HepG2 (cell line): ENCODE measurements around the gene MBLAC1. TPM values are rescaled to one million over a fixed set of nuclear protein-coding genes. Genes with fewer than 3 reads are reported as not detected.
A peak's percentile ranks its signal among the peaks of the same experiment; 100 is the strongest.

Experiments
- ATAC-seq: fragments of 200-7000 bp; cut with Tn5 transposase; 3 replicates; pipeline ENCODE4 v1.9.1; 2020; ENCODE audit warnings: mild to moderate bottlenecking, moderate library complexity
- BruUV-seq: library from RNA; stranded (reverse); fragments of 400-500 nt; replicated peaks from 2 replicates; lab custom pipeline; 2021; lab: Mats Ljungman, UMichigan
- CTCF ChIA-PET: fragments of 300-600 bp; formaldehyde crosslinking; extraction: SDS; loops from one replicate; lab custom pipeline; 2021; ENCODE audit warnings: low total read pairs, inconsistent platforms, low intra/inter-chr PET ratio; lab: Yijun Ruan, JAX
- POLR2A ChIA-PET: fragments of 350-600 bp; sonication (Branson Sonifier 250); formaldehyde crosslinking; loops from one replicate; lab custom pipeline; 2020; ENCODE audit warnings: antibody characterized with exemption, inconsistent platforms; lab: Yijun Ruan, JAX
- DNase-seq: peaks from one replicate; pipeline ENCODE4 v3.0.0-alpha.2; 2015; ENCODE audit warnings: low spot score
- FAIRE-seq: peaks from 3 replicates; lab custom pipeline; 2011; peaks lifted over from hg19 to GRCh38; lab: Jason Lieb, UNC
- H2AFZ ChIP-seq: one replicate; pipeline ENCODE4 v1.6.1; 2011; ENCODE audit warnings: low read length, inconsistent platforms
- H3K27ac ChIP-seq: fragments of 300-600 bp; 3 replicates; pipeline ENCODE4 v1.8.0; 2011; ENCODE audit warnings: mixed run types, mild to moderate bottlenecking, mixed read lengths, low read length, inconsistent platforms; ENCODE audit not compliant: insufficient read depth; ENCODE audit errors: extremely low read length
- H3K27me3 ChIP-seq, 2 experiments: fragments of 200-600 bp in 1 of 2; 2 replicates in 1 of 2; 3 replicates in 1 of 2; pipeline versions ENCODE4 v1.6.0 to v1.8.0; 2011; ENCODE audit warnings: low read length in 2 of 2, mild to moderate bottlenecking in 2 of 2, moderate library complexity in 2 of 2, inconsistent platforms in 1 of 2; ENCODE audit not compliant: insufficient read depth in 2 of 2, control insufficient read depth in 1 of 2
- H3K36me3 ChIP-seq, 2 experiments: fragments of 200-600 bp in 1 of 2; replicated peaks in 1 of 2; 2 replicates in 1 of 2; 3 replicates in 1 of 2; pipeline versions ENCODE4 v1.5.1 to v1.8.0; 2011; ENCODE audit warnings: low read length in 2 of 2, inconsistent platforms in 1 of 2; ENCODE audit not compliant: insufficient read depth in 2 of 2, control insufficient read depth in 1 of 2
- H3K4me1 ChIP-seq: 2 replicates; pipeline ENCODE4 v1.5.1; 2012; ENCODE audit warnings: low read length, inconsistent platforms; ENCODE audit not compliant: insufficient read depth
- H3K4me2 ChIP-seq: 2 replicates; pipeline ENCODE4 v1.6.0; 2011; ENCODE audit warnings: low read depth, low read length, inconsistent platforms
- H3K4me3 ChIP-seq, 3 experiments: fragments of 200-600 bp in 1 of 3; sonication (generic), shearing (Covaris generic) in 1 of 3; replicated peaks in 1 of 3; 2 replicates each; pipeline ENCODE4 v1.5.1; 2011 to 2016; ENCODE audit warnings: low read length in 3 of 3, inconsistent platforms in 2 of 3, low read depth in 2 of 3, mild to moderate bottlenecking in 2 of 3, control low read depth in 1 of 3, mixed read lengths in 1 of 3; ENCODE audit not compliant: insufficient read depth in 1 of 3
- H3K79me2 ChIP-seq: one replicate; pipeline ENCODE4 v1.6.1; 2011; ENCODE audit warnings: low read length, inconsistent platforms; ENCODE audit not compliant: insufficient read depth
- H3K9ac ChIP-seq: 2 replicates; pipeline ENCODE4 v1.6.0; 2011; ENCODE audit warnings: mild to moderate bottlenecking, low read depth, low read length, inconsistent platforms; ENCODE audit not compliant: insufficient read depth
- H3K9me3 ChIP-seq: 2 replicates; pipeline ENCODE4 v1.5.1; 2012; ENCODE audit warnings: mild to moderate bottlenecking, low read length
- H4K20me1 ChIP-seq: 2 replicates; pipeline ENCODE4 v1.6.0; 2011; ENCODE audit warnings: inconsistent platforms, mild to moderate bottlenecking, low read length, moderate library complexity; ENCODE audit not compliant: insufficient read depth
- AGO2 ChIP-seq: fragments of 200-400 bp; formaldehyde crosslinking; optimal IDR thresholded peaks from 2 replicates; pipeline ENCODE3; 2017; ENCODE audit warnings: mild to moderate bottlenecking, low read depth, low read length, moderate library complexity
- POLR2AphosphoS5 ChIP-seq: IDR thresholded peaks from 2 replicates; pipeline ENCODE4 v1.6.1; 2012; ENCODE audit warnings: low read depth, low read length
- TOPORS ChIP-seq: sonication (generic); formaldehyde crosslinking; IDR thresholded peaks from 2 replicates; pipeline ENCODE4 v1.8.0; 2023; ENCODE audit warnings: mild to moderate bottlenecking, missing genetic modification reagents
- ZMYM3 ChIP-seq: sonication (generic); formaldehyde crosslinking; IDR thresholded peaks from 2 replicates; pipeline ENCODE4 v1.5.1; 2020; ENCODE audit warnings: mild to moderate bottlenecking, missing genetic modification reagents
- ZNF572 ChIP-seq: sonication (generic); formaldehyde crosslinking; IDR thresholded peaks from 2 replicates; pipeline ENCODE4 v1.5.1; 2020; ENCODE audit warnings: mild to moderate bottlenecking, missing genetic modification reagents
- ZNF709 ChIP-seq: sonication (generic); formaldehyde crosslinking; IDR thresholded peaks from 2 replicates; pipeline ENCODE4 v1.5.0; 2020; ENCODE audit warnings: mild to moderate bottlenecking, missing genetic modification reagents
- ZNF768 ChIP-seq: sonication (generic); formaldehyde crosslinking; IDR thresholded peaks from 2 replicates; pipeline ENCODE4 v1.4.0; 2020; ENCODE audit warnings: missing genetic modification reagents
- WGBS: methylation state at CpG from one replicate; pipeline ENCODE4 v1.1.6; 2017; ENCODE audit warnings: low lambda C conversion rate; 5-methylcytosine and 5-hydroxymethylcytosine counted together
- in situ Hi-C: cut with HindIII; loops from 2 replicates; pipeline ENCODE4 v1.10.0; 2017; ENCODE audit warnings: low pct_unique_long_range_greater_than_20kb; ENCODE audit not compliant: extremely low pct_ligation_motif_present
- intact Hi-C: fragments of 100-400 bp; cut with micrococcal nuclease; formaldehyde crosslinking; loops from one replicate; pipeline ENCODE4 v1.10.0; 2022; ENCODE audit not compliant: unreplicated experiment
- polyA plus RNA-seq, 8 experiments: library from polyadenylated mRNA; depleted of rRNA in 3 of 8; stranded (reverse) in 7 of 8; unstranded in 1 of 8; fragments of >200 nt; fragmentation: Illumina TruSeq in 4 of 8; extraction: Trizol in 4 of 8; gene quantifications; 2 replicates each; pipeline versions ENCODE4 v1.2.1 to v1.2.3, GENCODE V29; 2011 to 2016; ENCODE audit warnings: low read depth in 4 of 8, missing spikeins in 1 of 8, mixed read lengths in 1 of 8; ENCODE audit not compliant: insufficient read depth in 1 of 8
- total RNA-seq, 5 experiments: library from RNA; depleted of rRNA; stranded (reverse); fragments of >200 nt; fragmentation: Illumina TruSeq; extraction: Trizol; gene quantifications; 2 replicates each; pipeline ENCODE4 v1.2.3, GENCODE V29; 2016; ENCODE audit warnings: low read depth in 1 of 5

The MBLAC1 gene
- total and polyA plus RNA-seq, 2 of the 13 experiments (the other 11 are each of a cell fraction or from before 2014, with no cell fraction given) = 0.79 to 2.1 TPM

DNA sequence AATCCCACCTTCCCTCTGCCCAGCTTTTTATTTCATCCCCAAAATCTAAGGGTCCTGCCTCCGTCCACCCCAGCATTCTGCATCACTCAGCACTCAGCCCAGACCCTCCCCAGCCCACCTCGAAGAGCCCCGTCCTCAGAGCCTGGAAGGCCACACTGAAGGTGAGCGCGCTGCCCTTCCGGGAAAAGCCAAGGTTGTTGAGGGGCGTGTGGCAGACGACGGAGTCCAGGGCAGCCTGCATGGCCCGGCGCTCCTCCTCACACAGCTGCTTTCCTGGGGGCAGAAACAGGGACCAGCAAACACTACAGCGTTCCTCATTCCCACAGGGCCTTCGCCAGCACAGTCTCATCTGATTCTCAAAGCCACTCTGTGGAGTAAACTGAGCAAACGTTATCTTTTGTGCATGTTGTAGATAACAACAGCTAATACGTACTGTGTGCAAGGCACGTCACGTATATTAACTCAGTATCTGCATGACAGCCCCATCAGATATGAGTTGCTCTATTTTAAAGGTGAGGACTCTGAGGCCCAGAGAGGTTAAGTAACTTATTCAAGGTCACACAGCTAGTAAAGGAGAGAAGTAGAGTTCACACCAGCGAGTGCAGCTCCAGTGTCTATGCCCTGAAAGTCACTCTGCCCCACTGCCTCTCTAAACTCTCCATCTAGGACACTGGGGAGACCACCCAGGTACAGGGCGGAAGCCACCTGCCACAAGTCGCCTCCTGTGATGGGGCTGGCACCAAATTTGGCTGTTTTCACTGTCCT is 29.0 kb downstream of the MBLAC1 start:
- TF ChIP-seq TOPORS (no peak), ZNF768 (CRISPR knock-in tag) (peak; percentile 93), ZMYM3 (CRISPR knock-in tag) (peak; percentile 55)
- 94% methylated on average over 20 of the region's 20 CpGs for WGBS
- no peak for ATAC-seq
- H3K9me3 ChIP-seq = no peaks in the 10 kb centered on the region
- intact Hi-C loops = no loop called here
- H3K27me3 ChIP-seq = peaks cover 0 to 4% of the 10 kb centered on the region in 2 experiments; a peak in 1 of 5 replicates
- H3K36me3 ChIP-seq = peaks cover 6 to 24% of the 10 kb centered on the region in 2 experiments
- ChIA-PET CTCF (no interaction called here), POLR2A (no interaction called here)
- no peak overlapping the region for H3K4me3 ChIP-seq
- BruUV-seq = no TSS peak
- peaks cover 2% of the 10 kb centered on the region for H3K79me2 ChIP-seq
- DNase-seq = no peak
- H4K20me1 ChIP-seq = peaks cover 6% of the 10 kb centered on the region; the same call in 1 of the 2 replicates
- no peak overlapping the region for H3K9ac ChIP-seq
- no peak overlapping the region for H2AFZ ChIP-seq
- peaks cover 68% of the 10 kb centered on the region for H3K4me1 ChIP-seq
- no peak for FAIRE-seq
- H3K27ac ChIP-seq = no peak overlapping the region
- H3K4me2 ChIP-seq = no peak overlapping the region
- in situ Hi-C loops = no loop called here

DNA sequence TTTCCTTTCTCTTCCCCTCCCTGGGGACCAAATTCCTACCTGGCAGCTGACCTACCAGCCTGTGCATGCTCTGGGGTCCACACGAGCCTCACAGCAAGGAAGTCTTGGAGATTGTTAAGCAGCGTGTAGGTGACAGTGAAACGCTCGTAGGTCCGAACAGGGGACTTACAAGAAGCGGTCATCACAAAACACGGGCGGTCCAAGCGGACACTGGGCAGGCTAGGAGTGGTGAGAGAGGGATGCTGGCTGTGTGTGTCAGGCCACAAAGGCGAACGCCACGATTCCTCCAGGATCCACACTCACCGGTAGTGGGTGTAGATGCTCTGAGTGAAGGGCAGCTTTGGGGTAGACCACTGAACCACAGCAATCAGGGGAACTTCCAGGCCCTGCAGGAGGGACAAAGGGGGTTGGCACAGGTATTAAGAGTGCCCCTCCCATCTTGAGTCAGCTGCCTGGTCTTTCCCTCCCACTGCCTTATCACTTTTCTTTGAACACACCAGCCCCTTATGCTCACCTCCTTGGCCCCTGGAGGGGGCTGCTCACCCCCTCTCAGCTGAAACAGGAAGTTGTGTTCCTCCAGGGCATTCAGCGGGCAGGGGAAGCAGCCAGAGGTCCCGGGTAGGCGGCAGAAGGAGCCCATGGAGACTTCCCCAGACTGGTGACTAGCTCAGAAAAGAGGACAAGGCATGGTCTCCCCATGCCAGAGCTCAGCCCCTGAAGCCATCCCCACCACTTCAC is 29.7 kb downstream of the MBLAC1 start:
- peaks cover 67% of the 10 kb centered on the region for H3K4me1 ChIP-seq
- no TSS peak for BruUV-seq
- no peak for ATAC-seq

More for the DNA sequence above, 29.7 kb downstream of the MBLAC1 start:
- H2AFZ ChIP-seq = no peak overlapping the region
- DNase-seq (no peak), FAIRE-seq (no peak)
- peak overlapping the region; percentile 80 for H3K27ac ChIP-seq
- no peak overlapping the region for H3K9ac ChIP-seq
- peak overlapping the region in 1 of 3 experiments; percentile 92; a peak in 1 of 6 replicates for H3K4me3 ChIP-seq
- 0 out of 2 replicates have a peak overlapping the region, but pooled peaks have one; percentile 75 for H3K4me2 ChIP-seq
- WGBS = 96% methylated on average over 16 of the region's 16 CpGs
- in situ Hi-C loops = no loop called here
- ChIA-PET POLR2A (interaction anchor here (1.6 to 2.1 kb wide), 3 partner anchors 8 to 56 kb away, joined by 3 to 25 read pairs (median 5); partner anchors contain the start of gene LAMTOR4), CTCF (no interaction called here)
- intact Hi-C loops = no loop called here
- H3K36me3 ChIP-seq = peaks cover 6 to 24% of the 10 kb centered on the region in 2 experiments
- TF ChIP-seq AGO2 (no peak), POLR2AphosphoS5 (0 out of 2 replicates have a peak, but pooled peaks have one; percentile 17), ZNF709 (CRISPR knock-in tag) (0 out of 2 replicates have a peak, but pooled peaks have one; percentile 13), ZNF572 (no peak)
- no peaks in the 10 kb centered on the region for H3K9me3 ChIP-seq
- peaks cover 2% of the 10 kb centered on the region for H3K79me2 ChIP-seq
- H4K20me1 ChIP-seq = peaks cover 6% of the 10 kb centered on the region; the same call in 1 of the 2 replicates
- H3K27me3 ChIP-seq = peaks cover 0 to 7% of the 10 kb centered on the region in 2 experiments; a peak in 1 of 5 replicates
